H1 (cell line): ENCODE data around the gene NUP210. TPM values are rescaled to one million over a fixed set of nuclear protein-coding genes. Genes with fewer than 3 reads are reported as not detected.

ENCODE experiments used
- CTCF ChIA-PET: fragments of 300-600 bp; sonication (Branson Sonifier 250); formaldehyde crosslinking; loops from one replicate; lab custom pipeline; 2021; ENCODE audit not compliant: partially characterized antibody; lab: Charles Lee
- POLR2A ChIA-PET: fragments of 300-600 bp; sonication (Branson Sonifier 250); formaldehyde crosslinking; loops from one replicate; lab custom pipeline; 2021; ENCODE audit warnings: inconsistent platforms; ENCODE audit not compliant: partially characterized antibody; lab: Charles Lee
- DNase-seq, 2 experiments: peaks; one replicate each; pipeline versions ENCODE4 v3.0.0 to v3.0.0-alpha.2; 2010 to 2022; ENCODE audit warnings: low spot score in 2 of 2, low read depth in 1 of 2, mixed read lengths in 1 of 2
- FAIRE-seq: peaks from 2 replicates; lab custom pipeline; 2011; peaks lifted over from hg19 to GRCh38; lab: Jason Lieb, UNC
- H2AFZ ChIP-seq: 2 replicates; pipeline ENCODE4 v1.8.1; 2012; ENCODE audit warnings: low read length, inconsistent platforms
- H2AK5ac ChIP-seq: 2 replicates; pipeline ENCODE4 v1.6.1; 2013; ENCODE audit warnings: low read depth, low read length
- H2BK120ac ChIP-seq: replicated peaks from 2 replicates; pipeline ENCODE3; 2013; ENCODE audit warnings: low read depth, low read length, inconsistent platforms
- H2BK12ac ChIP-seq: 2 replicates; pipeline ENCODE4 v1.6.1; 2013; ENCODE audit warnings: low read depth, low read length
- H2BK15ac ChIP-seq: 2 replicates; pipeline ENCODE4 v1.6.1; 2013; ENCODE audit warnings: low read length
- H2BK20ac ChIP-seq: 2 replicates; pipeline ENCODE4 v1.6.1; 2013; ENCODE audit warnings: low read length
- H2BK5ac ChIP-seq: 2 replicates; pipeline ENCODE4 v1.6.1; 2013; ENCODE audit warnings: low read depth, low read length
- H3K14ac ChIP-seq: 2 replicates; pipeline ENCODE4 v1.6.1; 2013; ENCODE audit warnings: inconsistent platforms; ENCODE audit not compliant: insufficient read length
- H3K18ac ChIP-seq: 2 replicates; pipeline ENCODE4 v1.6.1; 2013; ENCODE audit warnings: low read length; ENCODE audit errors: extremely low read depth
- H3K23ac ChIP-seq: 2 replicates; pipeline ENCODE4 v1.6.1; 2013; ENCODE audit warnings: inconsistent platforms; ENCODE audit not compliant: insufficient read length
- H3K23me2 ChIP-seq: 2 replicates; pipeline ENCODE4 v1.6.1; 2013; ENCODE audit warnings: low read depth, low read length
- H3K27ac ChIP-seq: 2 replicates; pipeline ENCODE4 v1.6.1; 2011; ENCODE audit warnings: low read depth, low read length, inconsistent platforms
- H3K27me3 ChIP-seq, 4 experiments: replicated peaks in 1 of 4; 1 replicate in 1 of 4; 2 replicates in 3 of 4; pipeline versions ENCODE4 v1.6.1 to v1.8.1; 2011 to 2013; ENCODE audit warnings: low read length in 3 of 4, mild to moderate bottlenecking in 3 of 4, inconsistent platforms in 2 of 4, mixed read lengths in 2 of 4, moderate library complexity in 1 of 4; ENCODE audit not compliant: control insufficient read depth in 3 of 4, insufficient read depth in 3 of 4; ENCODE audit errors: extremely low read depth in 1 of 4
- H3K36me3 ChIP-seq, 4 experiments: 2 replicates each; pipeline versions ENCODE4 v1.6.1 to v1.8.1; 2011 to 2013; ENCODE audit warnings: mild to moderate bottlenecking in 4 of 4, low read length in 3 of 4, moderate library complexity in 2 of 4, control low read depth in 1 of 4, inconsistent platforms in 1 of 4; ENCODE audit not compliant: insufficient read depth in 4 of 4, control insufficient read depth in 2 of 4
- H3K4ac ChIP-seq: replicated peaks from 2 replicates; pipeline ENCODE3; 2013; ENCODE audit warnings: low read length, low read depth, mixed read lengths, inconsistent platforms; ENCODE audit not compliant: insufficient read length
- H3K4me1 ChIP-seq, 4 experiments: replicated peaks in 1 of 4; 1 replicate in 1 of 4; 2 replicates in 3 of 4; pipeline versions ENCODE4 v1.6.1 to v1.8.1; 2011 to 2013; ENCODE audit warnings: low read length in 3 of 4, inconsistent platforms in 2 of 4, mixed read lengths in 1 of 4; ENCODE audit not compliant: insufficient read depth in 4 of 4, control insufficient read depth in 3 of 4
- H3K4me2 ChIP-seq, 2 experiments: 2 replicates each; pipeline versions ENCODE4 v1.6.1 to v1.8.1; 2011 to 2013; ENCODE audit warnings: low read depth in 2 of 2, low read length in 2 of 2, control low read depth in 1 of 2, inconsistent platforms in 1 of 2, mild to moderate bottlenecking in 1 of 2; ENCODE audit not compliant: insufficient read depth in 1 of 2
- H3K4me3 ChIP-seq, 4 experiments: fragments of 200-600, 300-600 bp in 1 of 4; sonication (generic), shearing (Covaris generic), sonication (Bioruptor Twin) in 1 of 4; 2 replicates each; pipeline versions ENCODE4 v1.5.1 to v1.8.1; 2011 to 2016; ENCODE audit warnings: low read length in 4 of 4, low read depth in 3 of 4, control low read depth in 2 of 4, inconsistent platforms in 2 of 4, mild to moderate bottlenecking in 2 of 4, mixed read lengths in 1 of 4, moderate library complexity in 1 of 4; ENCODE audit not compliant: insufficient read depth in 2 of 4; ENCODE audit errors: extremely low read depth in 1 of 4
- H3K56ac ChIP-seq: replicated peaks from 2 replicates; pipeline ENCODE3; 2013; ENCODE audit warnings: low read depth, mild to moderate bottlenecking, mixed read lengths, low read length, inconsistent platforms; ENCODE audit not compliant: insufficient read length
- H3K79me1 ChIP-seq: 2 replicates; pipeline ENCODE4 v1.6.1; 2013; ENCODE audit warnings: low read depth, low read length, control low read depth
- H3K79me2 ChIP-seq, 2 experiments: 2 replicates each; pipeline versions ENCODE4 v1.6.1 to v1.8.1; 2012 to 2013; ENCODE audit warnings: low read length in 2 of 2, mild to moderate bottlenecking in 2 of 2, inconsistent platforms in 1 of 2; ENCODE audit not compliant: insufficient read depth in 2 of 2, control insufficient read depth in 1 of 2
- H3K9ac ChIP-seq, 4 experiments: replicated peaks in 1 of 4; 1 replicate in 1 of 4; 2 replicates in 3 of 4; pipeline versions ENCODE4 v1.6.1 to v1.8.1; 2011 to 2013; ENCODE audit warnings: low read depth in 3 of 4, low read length in 3 of 4, control low read depth in 2 of 4, mild to moderate bottlenecking in 2 of 4, moderate library complexity in 2 of 4, inconsistent platforms in 1 of 4; ENCODE audit errors: extremely low read depth in 1 of 4
- H3K9me3 ChIP-seq, 2 experiments: 2 replicates each; pipeline versions ENCODE4 v1.6.1 to v1.8.1; 2012 to 2013; ENCODE audit warnings: mild to moderate bottlenecking in 2 of 2, moderate library complexity in 2 of 2, control low read depth in 1 of 2, inconsistent platforms in 1 of 2, low read depth in 1 of 2, low read length in 1 of 2, mixed read lengths in 1 of 2; ENCODE audit not compliant: insufficient read depth in 2 of 2
- H4K20me1 ChIP-seq, 2 experiments: replicated peaks in 1 of 2; 2 replicates each; pipeline versions ENCODE3 to v1.8.1; 2011 to 2013; ENCODE audit warnings: inconsistent platforms in 2 of 2, low read length in 2 of 2, mild to moderate bottlenecking in 1 of 2; ENCODE audit not compliant: insufficient read depth in 2 of 2, control insufficient read depth in 1 of 2
- H4K5ac ChIP-seq: 2 replicates; pipeline ENCODE4 v1.6.1; 2013; ENCODE audit warnings: low read length, low read depth, mixed read lengths, inconsistent platforms; ENCODE audit not compliant: insufficient read length
- H4K8ac ChIP-seq: 2 replicates; pipeline ENCODE4 v1.8.0; 2013; ENCODE audit warnings: mild to moderate bottlenecking, moderate library complexity, low read length, inconsistent platforms; ENCODE audit not compliant: insufficient read depth; ENCODE audit errors: extremely low read depth
- H4K91ac ChIP-seq: replicated peaks from 2 replicates; pipeline ENCODE3; 2013; ENCODE audit warnings: low read length, mixed read lengths, inconsistent platforms; ENCODE audit not compliant: insufficient read length
- CBX5 ChIP-seq: fragments of 300-800, 300-1000 bp; sonication (generic); IDR thresholded peaks from 2 replicates; pipeline ENCODE4 v1.7.1; 2016; ENCODE audit warnings: antibody characterized with exemption, low read length, low read depth
- CEBPB ChIP-seq: IDR thresholded peaks from 2 replicates; pipeline ENCODE4 v1.6.1; 2012; ENCODE audit warnings: low read depth, low read length
- CHD1 ChIP-seq: IDR thresholded peaks from 2 replicates; pipeline ENCODE4 v1.6.1; 2012; ENCODE audit warnings: low read depth, low read length, improper control_type of control experiment
- E2F6 ChIP-seq: IDR thresholded peaks from 2 replicates; pipeline ENCODE4 v1.6.1; 2012; ENCODE audit warnings: inconsistent platforms
- JUN ChIP-seq: IDR thresholded peaks from 2 replicates; pipeline ENCODE4 v1.6.1; 2011; ENCODE audit warnings: low read depth, mild to moderate bottlenecking, improper control_type of control experiment, low read length
- PHF8 ChIP-seq: fragments of 200-600 bp; sonication (generic); conservative IDR thresholded peaks from 2 replicates; pipeline ENCODE4 v1.7.1; 2012; ENCODE audit warnings: low read depth, mild to moderate bottlenecking, inconsistent platforms, low read length, moderate library complexity
- RXRA ChIP-seq: IDR thresholded peaks from 2 replicates; pipeline ENCODE4 v1.6.1; 2011; ENCODE audit warnings: low read depth, mild to moderate bottlenecking, low read length, moderate library complexity; ENCODE audit not compliant: insufficient read depth
- WGBS, 2 experiments: shearing (Covaris generic) in 1 of 2; methylation state at CpG; one replicate each; pipeline versions ENCODE4 v1.1.6 to v1.1.7; 2013 to 2015; ENCODE audit warnings: low lambda C conversion rate in 2 of 2, mixed read lengths in 2 of 2, inconsistent platforms in 1 of 2, low coverage in 1 of 2, missing lambda C conversion rate in 1 of 2; ENCODE audit not compliant: insufficient replicate concordance in 2 of 2, insufficient coverage in 1 of 2, insufficient read length in 1 of 2; ENCODE audit errors: extremely low coverage in 1 of 2, missing lambda C conversion rate in 1 of 2; 5-methylcytosine and 5-hydroxymethylcytosine counted together
- polyA plus RNA-seq, 7 experiments: library from polyadenylated mRNA; depleted of rRNA in 3 of 7; stranded (reverse) in 5 of 7; unstranded in 2 of 7; fragments of >200 nt in 5 of 7; fragments of 200-250 nt in 2 of 7; gene quantifications; 1 replicate in 5 of 7; 2 replicates in 1 of 7; 4 replicates in 1 of 7; pipeline versions ENCODE4 v1.2.1 to v1.2.3, GENCODE V29; 2011 to 2013; ENCODE audit warnings: missing spikeins in 2 of 7, mixed read lengths in 2 of 7
- total RNA-seq: library from RNA; stranded (reverse); fragmentation: NEBNext Ultra II Directional; extraction: Animal tissue kit (Norgen Biotek cat#: 25700); gene quantifications from 2 replicates; pipeline ENCODE4 v1.2.1, GENCODE V29; 2021

NUP210 gene
- total and polyA plus RNA-seq, 2 of the 8 experiments (the other 6 are each of a cell fraction or from before 2014, with no cell fraction given), result 51.0 to 53.7 TPM

DNA sequence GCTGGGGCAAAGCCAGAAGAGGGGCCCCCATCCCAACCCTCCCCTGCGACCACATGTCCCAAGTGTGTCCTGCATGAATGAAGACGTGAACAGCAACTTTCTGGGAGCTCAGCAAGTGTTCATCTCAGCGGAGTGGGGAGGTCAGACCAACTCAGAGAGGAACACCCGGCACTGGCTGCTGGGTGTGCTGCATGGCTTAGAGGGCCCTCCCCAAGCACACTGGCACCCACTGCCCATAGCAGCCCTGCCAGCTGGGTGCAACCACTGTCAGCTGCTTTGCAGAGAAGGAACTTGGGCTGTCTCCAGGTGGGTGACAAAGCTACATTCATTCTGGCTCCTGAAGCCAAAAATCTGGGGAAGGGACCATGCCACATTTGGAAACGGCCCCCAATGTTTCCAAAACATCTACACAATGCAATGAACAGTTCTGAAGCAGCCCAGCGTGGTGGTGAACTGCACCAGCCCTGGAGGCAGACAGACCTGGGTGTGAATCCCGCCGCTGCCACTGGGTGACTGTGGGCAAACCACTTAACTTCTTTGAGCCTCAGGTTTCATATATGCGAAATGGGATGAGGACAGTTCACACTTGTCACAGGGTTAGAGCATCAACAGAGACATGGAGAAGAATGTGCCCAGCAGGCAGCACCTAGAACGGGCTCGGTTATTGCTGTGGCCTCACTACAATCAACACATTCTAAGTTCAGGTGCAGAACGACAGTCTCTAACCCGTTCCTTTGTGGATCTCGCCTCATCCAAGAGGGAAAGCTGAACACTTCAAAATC lies 145.4 kb downstream of the NUP210 start:
- Histone ChIP-seq H3K4me2 (no peak overlapping the region), H4K91ac (no peak overlapping the region), H2AFZ (no peak overlapping the region), H2AK5ac (no peak overlapping the region), H3K4me3 (no peak overlapping the region), H3K36me3 (no peaks in the 10 kb centered on the region), H2BK20ac (no peak overlapping the region), H3K9me3 (no peaks in the 10 kb centered on the region), H3K14ac (no peak overlapping the region), H3K79me2 (no peaks in the 10 kb centered on the region), H3K23me2 (no peaks in the 10 kb centered on the region), H2BK5ac (no peak overlapping the region), H4K20me1 (peaks cover 0 to 2% of the 10 kb centered on the region in 2 experiments), H2BK12ac (no peak overlapping the region), H2BK15ac (no peak overlapping the region), H4K8ac (no peak overlapping the region), H3K4me1 (peaks cover 0 to 2% (median under 1%) of the 10 kb centered on the region in 4 experiments; a peak in 1 of 7 replicates), H3K27ac (no peak overlapping the region), H3K56ac (no peak overlapping the region), H3K23ac (no peak overlapping the region), H3K9ac (no peak overlapping the region; a peak in 1 of 7 replicates), H3K27me3 (no peaks in the 10 kb centered on the region), H3K4ac (no peak overlapping the region), H3K18ac (no peak overlapping the region), H4K5ac (no peak overlapping the region), H3K79me1 (no peaks in the 10 kb centered on the region), H2BK120ac (no peak overlapping the region)
- no peak for FAIRE-seq
- no peak for DNase-seq
- 93% methylated on average over 14 of the region's 14 CpGs; no CpG with 5 or more reads in 1 of the 2 experiments for WGBS, 2 experiments
- POLR2A ChIA-PET, result interaction anchor here (0.7 kb wide), 1 partner anchor 113 kb away, joined by 3 read pairs; no protein-coding TSS in a partner anchor
- CTCF ChIA-PET, result interaction anchor here (0.7 to 1.8 kb wide), 6 partner anchors 8 to 71 kb away, joined by 3 to 6 read pairs (median 3); no protein-coding TSS in a partner anchor
- TF ChIP-seq RXRA (no peak), CHD1 (no peak), CBX5 (no peak), PHF8 (no peak), E2F6 (no peak), CEBPB (no peak), JUN (no peak)
